Measurements from ENCODE around the gene EEPD1.

DNA sequence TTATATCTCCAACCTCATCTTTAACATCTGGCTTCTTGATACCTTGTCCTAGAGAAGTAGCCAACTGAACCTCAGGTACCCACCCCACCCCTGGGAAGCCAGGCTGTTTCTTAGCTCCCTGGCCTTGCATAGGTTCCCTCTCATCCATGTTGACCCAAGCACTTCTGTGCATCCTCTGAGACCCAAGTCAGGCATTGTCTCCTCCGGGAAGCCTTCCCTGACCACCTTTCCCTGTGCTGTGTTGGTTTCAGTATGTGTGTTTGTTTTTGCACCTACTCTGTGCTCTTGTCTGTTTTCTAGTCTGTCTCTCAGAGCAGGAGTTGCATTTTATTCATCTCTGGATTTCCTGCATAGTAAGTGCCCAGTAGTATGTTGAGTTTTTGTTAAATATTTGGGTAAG is 143.2 kb downstream of the EEPD1 start:
- no peak for TF ChIP-seq POLR2A (IDR thresholded peaks at IDR 0.05)
- TF ChIP-seq, protein P1, sequence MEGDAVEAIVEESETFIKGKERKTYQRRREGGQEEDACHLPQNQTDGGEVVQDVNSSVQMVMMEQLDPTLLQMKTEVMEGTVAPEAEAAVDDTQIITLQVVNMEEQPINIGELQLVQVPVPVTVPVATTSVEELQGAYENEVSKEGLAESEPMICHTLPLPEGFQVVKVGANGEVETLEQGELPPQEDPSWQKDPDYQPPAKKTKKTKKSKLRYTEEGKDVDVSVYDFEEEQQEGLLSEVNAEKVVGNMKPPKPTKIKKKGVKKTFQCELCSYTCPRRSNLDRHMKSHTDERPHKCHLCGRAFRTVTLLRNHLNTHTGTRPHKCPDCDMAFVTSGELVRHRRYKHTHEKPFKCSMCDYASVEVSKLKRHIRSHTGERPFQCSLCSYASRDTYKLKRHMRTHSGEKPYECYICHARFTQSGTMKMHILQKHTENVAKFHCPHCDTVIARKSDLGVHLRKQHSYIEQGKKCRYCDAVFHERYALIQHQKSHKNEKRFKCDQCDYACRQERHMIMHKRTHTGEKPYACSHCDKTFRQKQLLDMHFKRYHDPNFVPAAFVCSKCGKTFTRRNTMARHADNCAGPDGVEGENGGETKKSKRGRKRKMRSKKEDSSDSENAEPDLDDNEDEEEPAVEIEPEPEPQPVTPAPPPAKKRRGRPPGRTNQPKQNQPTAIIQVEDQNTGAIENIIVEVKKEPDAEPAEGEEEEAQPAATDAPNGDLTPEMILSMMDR (IDR thresholded peaks at IDR 0.05), result no peak

Measured in uterus (tissue), 2 donors.